ENCODE results near the gene TMEM218.

TMEM218 gene

DNA sequence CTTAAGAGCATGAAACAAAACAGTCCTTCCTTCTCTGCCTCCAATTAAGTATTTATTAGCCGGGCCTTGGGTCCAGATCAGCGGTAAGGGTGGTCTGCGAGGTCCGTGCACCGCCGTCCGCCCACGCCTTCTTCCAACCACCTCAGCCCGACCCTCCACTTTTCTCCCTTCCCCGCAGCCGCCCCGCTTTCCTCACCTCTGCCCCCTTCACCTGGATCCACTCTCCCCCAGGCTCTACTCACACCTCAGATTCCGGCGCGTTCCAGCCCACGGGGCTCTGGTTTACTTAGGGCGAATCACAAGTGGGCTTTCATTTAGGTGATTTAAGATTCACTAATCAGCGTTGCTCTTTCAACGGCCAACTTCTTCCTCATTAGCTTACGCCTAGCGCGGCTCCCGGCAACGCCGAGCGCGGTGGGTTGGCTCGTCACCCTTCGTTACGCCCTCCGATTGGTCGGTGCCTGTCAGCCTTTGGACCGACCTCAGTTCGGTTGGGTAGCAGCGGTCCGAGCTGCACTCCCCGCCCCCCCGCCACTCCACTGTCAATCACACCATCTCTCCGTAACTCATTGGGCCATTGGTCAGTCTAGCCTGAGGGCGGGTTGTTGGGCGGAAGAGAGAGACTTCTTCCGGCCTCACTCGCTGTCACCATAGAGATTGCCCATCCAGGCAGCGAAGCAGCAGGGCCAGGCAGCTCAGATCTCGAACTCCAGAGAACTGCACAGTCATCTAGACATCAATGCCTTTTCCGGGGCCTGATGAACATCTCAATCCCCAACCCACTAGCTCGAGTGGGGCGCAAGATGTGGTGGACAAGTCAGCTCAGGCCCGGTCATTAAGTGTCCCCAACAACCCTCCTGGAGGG is at the start of gene TMEM218:
Gene TMEM218 (minus strand): TSS at position 284 of the 865 bp plus-strand sequence. CDS start 9,385 bp downstream, outside the sequence.
- TF ChIP-seq, protein P1, sequence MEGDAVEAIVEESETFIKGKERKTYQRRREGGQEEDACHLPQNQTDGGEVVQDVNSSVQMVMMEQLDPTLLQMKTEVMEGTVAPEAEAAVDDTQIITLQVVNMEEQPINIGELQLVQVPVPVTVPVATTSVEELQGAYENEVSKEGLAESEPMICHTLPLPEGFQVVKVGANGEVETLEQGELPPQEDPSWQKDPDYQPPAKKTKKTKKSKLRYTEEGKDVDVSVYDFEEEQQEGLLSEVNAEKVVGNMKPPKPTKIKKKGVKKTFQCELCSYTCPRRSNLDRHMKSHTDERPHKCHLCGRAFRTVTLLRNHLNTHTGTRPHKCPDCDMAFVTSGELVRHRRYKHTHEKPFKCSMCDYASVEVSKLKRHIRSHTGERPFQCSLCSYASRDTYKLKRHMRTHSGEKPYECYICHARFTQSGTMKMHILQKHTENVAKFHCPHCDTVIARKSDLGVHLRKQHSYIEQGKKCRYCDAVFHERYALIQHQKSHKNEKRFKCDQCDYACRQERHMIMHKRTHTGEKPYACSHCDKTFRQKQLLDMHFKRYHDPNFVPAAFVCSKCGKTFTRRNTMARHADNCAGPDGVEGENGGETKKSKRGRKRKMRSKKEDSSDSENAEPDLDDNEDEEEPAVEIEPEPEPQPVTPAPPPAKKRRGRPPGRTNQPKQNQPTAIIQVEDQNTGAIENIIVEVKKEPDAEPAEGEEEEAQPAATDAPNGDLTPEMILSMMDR (conservative IDR thresholded peaks at IDR 0.05), result no peak

DNA sequence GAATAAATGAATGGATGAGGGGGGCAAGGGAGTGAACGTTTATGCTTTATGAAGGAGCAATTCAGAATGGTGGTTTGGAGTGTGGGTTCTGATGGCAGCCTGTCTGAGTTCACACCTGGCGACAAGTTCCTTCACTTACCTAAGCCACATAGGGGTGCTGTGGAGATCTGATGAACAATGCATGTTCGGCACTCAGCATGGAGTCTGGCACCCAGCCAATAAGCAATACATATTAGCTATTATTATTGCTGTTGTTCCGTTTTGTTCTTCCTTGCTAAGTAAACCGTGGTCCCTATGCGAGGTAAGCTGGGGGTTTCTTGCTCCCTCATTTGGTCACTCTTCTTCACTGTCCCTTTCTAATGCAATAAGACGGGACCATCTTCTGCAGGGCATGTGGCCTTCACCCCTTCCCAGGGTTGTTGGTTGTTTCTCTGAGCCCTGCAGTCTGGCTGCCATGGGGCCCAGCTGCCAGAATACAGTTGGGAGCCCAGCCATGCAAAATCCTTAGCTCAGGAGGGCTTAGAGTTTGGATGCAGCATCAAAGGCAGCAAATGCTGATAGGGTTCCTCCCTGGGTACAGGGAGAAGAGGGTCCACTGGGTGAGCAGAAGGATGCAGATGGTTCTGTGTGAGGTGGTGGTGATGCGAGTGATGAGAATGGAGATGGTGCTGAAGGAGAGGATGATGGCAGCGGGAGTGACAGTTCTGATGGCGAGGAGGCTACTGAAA is 46.7 kb upstream of the TMEM218 start:
- no peak overlapping the region for H3K27ac ChIP-seq
- TF ChIP-seq, protein P1 (conservative IDR thresholded peaks at IDR 0.05), result no peak

More for the DNA sequence above, at the start of gene TMEM218:
- H3K27ac ChIP-seq, result peak within 1 kb of the TSS; percentile 73

DNA sequence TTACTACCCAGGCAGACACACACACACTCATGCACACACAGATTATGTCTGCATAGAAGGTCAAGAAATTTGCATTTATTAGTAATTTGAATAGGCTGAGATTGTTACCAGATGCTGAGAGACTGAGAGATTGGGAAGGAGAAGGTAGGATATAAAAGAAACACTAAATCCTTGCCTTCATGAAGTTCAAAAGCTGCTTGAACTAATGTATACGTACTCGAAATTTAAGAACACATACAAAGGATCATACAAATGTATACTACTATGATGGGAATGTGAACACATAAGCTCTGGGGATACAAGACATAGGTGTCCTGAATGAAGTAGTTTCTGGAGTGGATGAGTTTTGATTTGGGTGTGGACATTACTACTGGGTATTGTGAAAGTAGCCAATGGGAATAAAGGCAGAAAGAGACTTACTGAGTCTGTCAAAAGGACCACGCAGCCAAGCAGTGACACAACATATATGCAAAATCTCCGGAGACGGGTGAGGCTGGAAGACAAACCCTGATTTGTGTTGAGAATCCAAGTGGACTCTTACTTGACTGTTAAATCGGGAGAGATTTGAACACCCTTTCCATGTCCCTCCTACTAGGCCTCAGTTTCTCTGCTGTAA is 45.8 kb upstream of the TMEM218 start:
- TF ChIP-seq, protein P1 (conservative IDR thresholded peaks at IDR 0.05), result no peak
- H3K27ac ChIP-seq, result no peak overlapping the region

DNA sequence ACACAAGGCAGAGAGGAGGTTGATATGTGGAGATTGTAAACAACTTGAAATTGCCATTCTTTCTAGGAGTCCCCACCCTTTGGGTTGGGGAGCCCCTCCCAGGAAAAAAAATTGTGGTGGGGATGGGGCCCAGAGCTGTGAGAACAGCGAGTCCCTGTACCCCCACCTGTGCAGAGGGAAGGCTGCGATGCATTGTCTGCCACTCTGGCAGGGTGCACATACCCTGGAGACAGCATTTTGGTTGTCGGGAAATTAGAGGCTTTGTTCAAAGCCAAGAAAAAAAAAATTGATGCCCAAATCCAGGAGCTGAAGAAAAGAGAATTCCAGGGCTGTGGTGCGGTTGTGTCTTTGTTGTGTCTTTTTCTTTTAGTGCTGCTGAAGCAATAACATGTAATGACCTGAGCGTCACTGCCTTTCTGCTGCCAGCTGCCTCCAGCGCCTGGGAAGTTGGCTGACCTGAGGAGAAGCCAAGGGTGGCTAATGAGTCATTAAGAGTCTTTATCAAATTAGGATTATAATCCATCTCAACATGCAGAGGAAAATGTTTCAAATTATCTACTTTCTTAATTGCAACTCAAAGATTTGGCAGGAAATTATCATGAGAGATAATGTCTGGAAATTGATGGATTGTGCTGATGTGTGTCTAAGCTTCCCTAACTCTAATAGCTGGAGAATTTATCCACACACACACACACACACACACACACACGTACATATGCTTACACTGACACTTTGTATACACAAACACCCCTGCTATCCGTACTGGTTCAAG is 45.1 kb upstream of the TMEM218 start:
- TF ChIP-seq, protein P1 (conservative IDR thresholded peaks at IDR 0.05), result no peak
- no peak overlapping the region for H3K27ac ChIP-seq

DNA sequence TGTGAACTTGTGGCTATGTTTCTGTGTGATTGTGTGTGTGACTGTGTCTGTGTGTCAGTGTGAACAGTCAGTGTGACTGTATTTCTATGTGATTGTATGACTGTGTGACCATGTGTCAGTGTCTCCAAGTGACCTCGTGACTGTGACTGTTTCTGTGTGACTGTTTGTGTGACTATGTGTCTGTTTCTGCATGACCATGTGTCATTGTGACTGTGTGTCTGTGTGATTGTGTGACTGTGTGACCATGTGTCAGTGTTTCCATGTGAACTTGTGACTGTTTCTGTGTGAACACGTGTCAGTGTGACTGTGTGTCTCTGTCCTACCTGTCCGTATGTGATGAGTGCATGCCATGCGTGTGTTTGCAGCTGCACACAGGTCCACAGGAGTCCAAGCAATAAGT is 44.3 kb upstream of the TMEM218 start:
- no peak overlapping the region for H3K27ac ChIP-seq
- TF ChIP-seq, protein P1 (conservative IDR thresholded peaks at IDR 0.05), result no peak

DNA sequence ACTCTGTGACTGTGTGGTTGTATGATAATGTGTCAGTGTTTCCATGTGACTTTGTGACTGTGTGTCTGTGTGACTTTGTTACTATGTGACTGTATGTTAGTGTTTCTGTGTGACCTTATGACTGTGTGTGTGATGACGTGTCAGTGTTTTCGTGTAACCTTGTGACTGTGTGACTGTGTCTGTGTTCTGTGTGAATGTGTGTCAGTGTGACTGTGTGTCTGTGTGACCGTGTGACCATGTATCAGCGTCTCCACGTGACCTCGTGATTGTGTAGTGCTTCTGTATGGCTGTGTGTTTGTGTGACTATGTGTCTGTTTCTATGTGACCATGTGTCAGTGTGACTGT is 43.6 kb upstream of the TMEM218 start:
- TF ChIP-seq, protein P1 (conservative IDR thresholded peaks at IDR 0.05), result no peak
- no peak overlapping the region for H3K27ac ChIP-seq
